HG02840 (cell line): ENCODE results near the gene MNX1.

Experiments used
- ATAC-seq: cut with Tn5 transposase; IDR thresholded peaks from one replicate; pipeline ENCODE4 v1.9.1; 2021; ENCODE audit warnings: mild to moderate bottlenecking, moderate library complexity, moderate number of reproducible peaks; ENCODE audit not compliant: unreplicated experiment, low FRiP score

Gene MNX1

GRCh38 chr7:156985101-156985992, 25.1 kb downstream of the MNX1 start:
- ATAC-seq, result no peak

- ATAC-seq, result no peak
Observed at GRCh38 chr7:156984174-156984891, 26.1 kb downstream of the MNX1 start.

- ATAC-seq, result no peak
Observed at GRCh38 chr7:156979711-156980110, 30.8 kb downstream of the MNX1 start.

- no peak for ATAC-seq
Observed at GRCh38 chr7:156979007-156979606, 31.4 kb downstream of the MNX1 start.

GRCh38 chr7:156975620-156976019, 34.8 kb downstream of the MNX1 start:
- ATAC-seq, result no peak

GRCh38 chr7:156969972-156970420, 40.5 kb downstream of the MNX1 start:
- ATAC-seq, result no peak

- no peak for ATAC-seq
Observed at GRCh38 chr7:156968183-156968582, 42.3 kb downstream of the MNX1 start.

GRCh38 chr7:156966387-156966786, 44.1 kb downstream of the MNX1 start:
- no peak for ATAC-seq

- no peak for ATAC-seq
Observed at GRCh38 chr7:156964971-156965370, 45.5 kb downstream of the MNX1 start.

- no peak for ATAC-seq
Observed at GRCh38 chr7:156963472-156963871, 47.0 kb downstream of the MNX1 start.

GRCh38 chr7:156962897-156963296, 47.6 kb downstream of the MNX1 start:
- no peak for ATAC-seq

GRCh38 chr7:156962145-156962544, 48.3 kb downstream of the MNX1 start:
- ATAC-seq, result no peak

GRCh38 chr7:156956727-156957126, 53.7 kb downstream of the MNX1 start:
- no peak for ATAC-seq

GRCh38 chr7:156954941-156955340, 55.5 kb downstream of the MNX1 start:
- ATAC-seq, result no peak
